GM12878 (cell line): ENCODE measurements around the gene GCC1. TPM values are rescaled to one million over a fixed set of nuclear protein-coding genes. Genes with fewer than 3 reads are reported as not detected.

Source experiments
- ATAC-seq: fragments of 200-7000 bp; cut with Tn5 transposase; 3 replicates; pipeline ENCODE4 v1.9.1; 2020; ENCODE audit warnings: mild to moderate bottlenecking, moderate library complexity
- BruUV-seq: library from RNA; stranded (reverse); fragments of 400-500 nt; replicated peaks from 2 replicates; lab custom pipeline; 2021; lab: Mats Ljungman, UMichigan
- CTCF ChIA-PET: fragments of 300-600 bp; sonication (Branson Sonifier 250); formaldehyde crosslinking; extraction: SDS; loops from one replicate; lab custom pipeline; 2021; ENCODE audit warnings: inconsistent platforms; lab: Yijun Ruan, JAX
- POLR2A ChIA-PET: fragments of 350-600 bp; formaldehyde crosslinking; extraction: SDS; loops from one replicate; lab custom pipeline; 2021; ENCODE audit warnings: inconsistent platforms; lab: Charles Lee
- RAD21 ChIA-PET: fragments of 300-600 bp; sonication (Branson Sonifier 250); formaldehyde crosslinking; loops from one replicate; lab custom pipeline; 2023; ENCODE audit warnings: antibody characterized with exemption; ENCODE audit not compliant: unreplicated experiment; lab: Charles Lee
- SMC1A ChIA-PET: fragments of 300-600 bp; sonication (Branson Sonifier 250); formaldehyde crosslinking; loops from one replicate; lab custom pipeline; 2023; ENCODE audit not compliant: unreplicated experiment, uncharacterized antibody; lab: Charles Lee
- DNase-seq: peaks from one replicate; pipeline ENCODE4 v3.0.0-alpha.2; 2011; ENCODE audit warnings: low read depth, low spot score
- FAIRE-seq: peaks from 3 replicates; lab custom pipeline; 2011; peaks lifted over from hg19 to GRCh38; lab: Jason Lieb, UNC
- H2AFZ ChIP-seq: 2 replicates; pipeline ENCODE4 v1.6.0; 2011; ENCODE audit warnings: low read depth, low read length, control low read depth; ENCODE audit not compliant: control insufficient read depth
- H3K27ac ChIP-seq: 2 replicates; pipeline ENCODE4 v1.5.1; 2011; ENCODE audit warnings: control low read depth; ENCODE audit not compliant: control insufficient read depth, insufficient read depth
- H3K27me3 ChIP-seq, 2 experiments: replicated peaks in 1 of 2; 2 replicates each; pipeline versions ENCODE4 v1.6.0 to v1.6.1; 2011; ENCODE audit warnings: low read length in 1 of 2; ENCODE audit not compliant: control insufficient read depth in 2 of 2, insufficient read depth in 2 of 2
- H3K36me3 ChIP-seq, 2 experiments: 2 replicates each; pipeline ENCODE4 v1.5.1; 2011; ENCODE audit warnings: low read length in 1 of 2; ENCODE audit not compliant: control insufficient read depth in 2 of 2, insufficient read depth in 2 of 2
- H3K4me1 ChIP-seq: 2 replicates; pipeline ENCODE4 v1.6.1; 2011; ENCODE audit warnings: mild to moderate bottlenecking, low read length, moderate library complexity, mixed read lengths; ENCODE audit not compliant: control insufficient read depth, insufficient read depth
- H3K4me2 ChIP-seq: 2 replicates; pipeline ENCODE4 v1.6.0; 2011; ENCODE audit warnings: control low read depth; ENCODE audit not compliant: control insufficient read depth, insufficient read depth
- H3K4me3 ChIP-seq: fragments of 200-600 bp; sonication (generic); 2 replicates; pipeline ENCODE4 v1.5.1; 2016
- H3K79me2 ChIP-seq: 2 replicates; pipeline ENCODE4 v1.6.0; 2011; ENCODE audit warnings: low read length; ENCODE audit not compliant: control insufficient read depth, insufficient read depth
- H3K9ac ChIP-seq: 2 replicates; pipeline ENCODE4 v1.8.0; 2011; ENCODE audit warnings: low read length, control low read depth, mixed read lengths; ENCODE audit not compliant: control insufficient read depth, insufficient read depth
- H3K9me3 ChIP-seq: replicated peaks from 3 replicates; pipeline ENCODE4 v1.5.1; 2011; ENCODE audit warnings: mild to moderate bottlenecking, low read length; ENCODE audit not compliant: control insufficient read depth, insufficient read depth
- H4K20me1 ChIP-seq: 2 replicates; pipeline ENCODE4 v1.6.0; 2011; ENCODE audit not compliant: control insufficient read depth, insufficient read depth
- ATF7 ChIP-seq: fragments of 450-650 bp; IDR thresholded peaks from 2 replicates; pipeline ENCODE4 v1.6.1; 2016; ENCODE audit warnings: low read depth, mild to moderate bottlenecking
- BHLHE40 ChIP-seq, 2 experiments: fragments of 450-650 bp in 1 of 2; IDR thresholded peaks; 2 replicates each; pipeline ENCODE4 v1.6.1; 2011 to 2017; ENCODE audit warnings: low read depth in 2 of 2, borderline replicate concordance in 1 of 2, improper control_type of control experiment in 1 of 2, low read length in 1 of 2, mild to moderate bottlenecking in 1 of 2
- CHD2 ChIP-seq: IDR thresholded peaks from 2 replicates; pipeline ENCODE4 v1.6.1; 2011; ENCODE audit warnings: low read depth, low read length, improper control_type of control experiment, borderline replicate concordance
- CREB1 ChIP-seq: IDR thresholded peaks from 2 replicates; pipeline ENCODE4 v1.6.1; 2012; ENCODE audit warnings: low read depth, mild to moderate bottlenecking, inconsistent platforms
- FOXM1 ChIP-seq: IDR thresholded peaks from 2 replicates; pipeline ENCODE4 v1.6.1; 2012; ENCODE audit warnings: low read depth, mild to moderate bottlenecking, inconsistent platforms, low read length, moderate library complexity
- HDAC6 ChIP-seq: fragments of 200-600 bp; sonication (generic); IDR thresholded peaks from one replicate; pipeline ENCODE4 v1.8.0; 2017; ENCODE audit warnings: antibody characterized with exemption; ENCODE audit not compliant: unreplicated experiment
- MYB ChIP-seq: fragments of 150-350 bp; IDR thresholded peaks from 2 replicates; pipeline ENCODE4 v1.6.1; 2014; ENCODE audit warnings: mild to moderate bottlenecking, low read depth, low read length, borderline replicate concordance
- NFXL1 ChIP-seq: fragments of 450-650 bp; IDR thresholded peaks from 2 replicates; pipeline ENCODE4 v1.6.1; 2017; ENCODE audit warnings: antibody characterized with exemption, mild to moderate bottlenecking, borderline replicate concordance
- NFYA ChIP-seq: IDR thresholded peaks from 2 replicates; pipeline ENCODE4 v1.6.1; 2011; ENCODE audit warnings: low read depth, mild to moderate bottlenecking, low read length, improper control_type of control experiment, borderline replicate concordance
- SMARCA5 ChIP-seq: fragments of 450-650 bp; IDR thresholded peaks from 2 replicates; pipeline ENCODE4 v1.6.1; 2017; ENCODE audit warnings: mild to moderate bottlenecking
- TBL1XR1 ChIP-seq: IDR thresholded peaks from 2 replicates; pipeline ENCODE4 v1.6.1; 2012; ENCODE audit warnings: low read depth, low read length, improper control_type of control experiment
- TCF7 ChIP-seq: IDR thresholded peaks from 2 replicates; pipeline ENCODE4 v1.6.1; 2014; ENCODE audit warnings: antibody characterized with exemption, borderline replicate concordance
- ZNF384 ChIP-seq: IDR thresholded peaks from 2 replicates; pipeline ENCODE4 v1.6.1; 2012; ENCODE audit warnings: low read depth, mild to moderate bottlenecking, low read length, improper control_type of control experiment, borderline replicate concordance
- WGBS: methylation state at CpG from one replicate; pipeline ENCODE4 v1.1.6; 2016; ENCODE audit warnings: low lambda C conversion rate; ENCODE audit not compliant: insufficient replicate concordance, insufficient coverage; ENCODE audit errors: missing lambda C conversion rate; 5-methylcytosine and 5-hydroxymethylcytosine counted together
- in situ Hi-C: fragments of 300-500 bp; cut with MboI; formaldehyde crosslinking; loops from 9 replicates; pipeline ENCODE4 v1.14.3; 2018; ENCODE audit warnings: mixed read lengths
- intact Hi-C: fragments of 100-400 bp; cut with micrococcal nuclease; formaldehyde crosslinking; loops from one replicate; pipeline ENCODE4 v1.14.2; 2022; ENCODE audit not compliant: unreplicated experiment
- polyA plus RNA-seq, 11 experiments: library from polyadenylated mRNA; depleted of rRNA in 4 of 11; unstranded in 6 of 11; stranded (reverse) in 5 of 11; fragments of >200 nt; fragmentation: Nextera tagmentation in 4 of 11; fragmentation: Illumina TruSeq in 1 of 11; extraction: Ambion mirVana in 4 of 11; extraction: Trizol in 1 of 11; gene quantifications; 1 replicate in 1 of 11; 2 replicates in 10 of 11; pipeline versions ENCODE4 v1.2.1 to v1.2.3, GENCODE V29; 2011 to 2016; ENCODE audit warnings: inconsistent platforms in 2 of 11, missing spikeins in 2 of 11, low read depth in 1 of 11
- total RNA-seq, 4 experiments: library from RNA; depleted of rRNA in 3 of 4; stranded (reverse); fragments of >200 nt in 3 of 4; fragmentation: Illumina TruSeq in 1 of 4; extraction: Trizol in 1 of 4; gene quantifications; 2 replicates each; pipeline versions ENCODE4 v1.2.1 to v1.2.3, GENCODE V29; 2013 to 2021
- TF ChIP-seq, protein P1 (sequence below): IDR thresholded peaks from 2 replicates; pipeline ENCODE4 v1.6.1; 2012; ENCODE audit warnings: low read depth, low read length, improper control_type of control experiment
- TF ChIP-seq, protein P2 (sequence below): IDR thresholded peaks from 2 replicates; pipeline ENCODE4 v1.6.1; 2011; ENCODE audit warnings: borderline replicate concordance, low read depth, mild to moderate bottlenecking, moderate library complexity, low read length; ENCODE audit not compliant: insufficient read depth, poor library complexity, severe bottlenecking

Gene GCC1
- total and polyA plus RNA-seq, 10 of the 15 experiments (the other 5 are each of a cell fraction or from before 2014, with no cell fraction given) = 1.8 to 17.2 (median 9.0) TPM

DNA sequence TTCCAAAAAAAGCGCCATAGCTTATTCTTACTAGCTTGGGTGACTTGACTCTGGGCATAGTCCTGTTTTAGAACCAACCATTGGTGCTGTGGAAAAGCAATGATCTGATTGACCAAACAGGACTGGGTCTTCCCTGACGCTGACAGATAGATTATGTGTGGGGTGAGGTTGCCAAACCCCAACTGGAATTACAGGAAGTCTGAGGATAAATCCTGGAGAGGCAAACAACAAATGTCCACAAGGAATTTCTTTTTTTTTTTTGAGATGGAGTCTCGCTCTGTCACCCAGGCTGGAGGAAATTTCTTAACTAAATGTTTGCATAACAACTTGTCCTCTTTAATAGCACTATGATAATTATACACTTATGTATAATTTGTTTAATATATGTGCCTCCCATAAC is 19.2 kb downstream of the GCC1 start:
- RAD21 ChIA-PET = no interaction called here
- POLR2A ChIA-PET = no interaction called here
- ATAC-seq (no peak), FAIRE-seq (no peak), DNase-seq (no peak)
- H3K9me3 ChIP-seq = no peaks in the 10 kb centered on the region
- no peaks in the 10 kb centered on the region for H3K36me3 ChIP-seq
- in situ Hi-C loops = no loop called here
- no peak overlapping the region for H2AFZ ChIP-seq
- no peak overlapping the region for H3K4me3 ChIP-seq
- BruUV-seq = no TSS peak
- SMC1A ChIA-PET = interaction anchor here (0.6 kb wide), 1 partner anchor 74 kb away, joined by 3 read pairs; no protein-coding TSS in a partner anchor
- no peaks in the 10 kb centered on the region for H3K79me2 ChIP-seq
- TF ChIP-seq TCF7 = no peak
- TF ChIP-seq HDAC6 = no peak
- TF ChIP-seq ZNF384 = no peak
- TF ChIP-seq, protein P1, sequence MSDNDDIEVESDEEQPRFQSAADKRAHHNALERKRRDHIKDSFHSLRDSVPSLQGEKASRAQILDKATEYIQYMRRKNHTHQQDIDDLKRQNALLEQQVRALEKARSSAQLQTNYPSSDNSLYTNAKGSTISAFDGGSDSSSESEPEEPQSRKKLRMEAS = no peak
- no peak for TF ChIP-seq CHD2
- no peak for TF ChIP-seq NFXL1
- no peak for TF ChIP-seq MYB
- TF ChIP-seq TBL1XR1 = no peak
- TF ChIP-seq FOXM1 = no peak
- no peak for TF ChIP-seq CREB1
- TF ChIP-seq BHLHE40 (IDR thresholded peaks at IDR 0.05; ENCODE audit: borderline replicate concordance in 1 of 2, low read depth in 2 of 2, low read length in 1 of 2) = no peak
- TF ChIP-seq SMARCA5 = no peak
- no peak for TF ChIP-seq ATF7
- TF ChIP-seq, protein P2, sequence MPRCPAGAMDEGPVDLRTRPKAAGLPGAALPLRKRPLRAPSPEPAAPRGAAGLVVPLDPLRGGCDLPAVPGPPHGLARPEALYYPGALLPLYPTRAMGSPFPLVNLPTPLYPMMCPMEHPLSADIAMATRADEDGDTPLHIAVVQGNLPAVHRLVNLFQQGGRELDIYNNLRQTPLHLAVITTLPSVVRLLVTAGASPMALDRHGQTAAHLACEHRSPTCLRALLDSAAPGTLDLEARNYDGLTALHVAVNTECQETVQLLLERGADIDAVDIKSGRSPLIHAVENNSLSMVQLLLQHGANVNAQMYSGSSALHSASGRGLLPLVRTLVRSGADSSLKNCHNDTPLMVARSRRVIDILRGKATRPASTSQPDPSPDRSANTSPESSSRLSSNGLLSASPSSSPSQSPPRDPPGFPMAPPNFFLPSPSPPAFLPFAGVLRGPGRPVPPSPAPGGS = no peak
- TF ChIP-seq NFYA = no peak
- intact Hi-C loops = no loop called here
- H3K9ac ChIP-seq = no peak overlapping the region
- H3K4me2 ChIP-seq = no peak overlapping the region
- no peak overlapping the region for H3K27ac ChIP-seq
- no peaks in the 10 kb centered on the region for H4K20me1 ChIP-seq
- 67% methylated on average over 3 of the region's 3 CpGs for WGBS
- H3K4me1 ChIP-seq = no peaks in the 10 kb centered on the region
- H3K27me3 ChIP-seq = no peaks in the 10 kb centered on the region
- CTCF ChIA-PET = no interaction called here
